Hematopoietic multipotent progenitor cell treated with erythropoietin and hydrocortisone succinate and interleukin-3 and kit ligand, for 6 days (in vitro differentiated cells): ENCODE measurements around the gene HIP1.
"Not testable (repeated sequence)": the region's sequence is repeated elsewhere in the genome, so short reads cannot be mapped to it uniquely, and the experiment has no call there.

Experiments used
- DNase-seq: peaks from one replicate; pipeline ENCODE4 v3.0.0-alpha.2; 2015

HIP1 gene

GRCh38 chr7:75485355-75485978 is 253.3 kb downstream of the HIP1 start:
- DNase-seq, result not testable (repeated sequence)
